ENCODE measurements around the gene GTF3A.
"Not testable (repeated sequence)": the region's sequence is repeated elsewhere in the genome, so short reads cannot be mapped to it uniquely, and the experiment has no call there.

The GTF3A gene

GRCh38 chr13:27391471-27391870 is 32.9 kb upstream of the GTF3A start:
- Histone ChIP-seq H3K27me3 (ENCODE audit: low read depth, low read length) (no peaks in the 10 kb centered on the region), H3K9me3 (ENCODE audit: control insufficient read depth in 1 of 2, low read length in 2 of 2) (no peaks in the 10 kb centered on the region), H3K4me1 (ENCODE audit: control insufficient read depth in 1 of 2, insufficient read depth in 2 of 2, low read length in 2 of 2) (no peaks in the 10 kb centered on the region), H3K4me3 (ENCODE audit: low read depth in 1 of 2, low read length in 2 of 2) (no peak overlapping the region), H3K36me3 (ENCODE audit: control insufficient read depth in 1 of 2, insufficient read depth in 2 of 2, low read length in 2 of 2) (no peaks in the 10 kb centered on the region), H3K27ac (ENCODE audit: low read length) (no peak overlapping the region)

- Histone ChIP-seq H3K36me3 (ENCODE audit: control insufficient read depth in 1 of 2, insufficient read depth in 2 of 2, low read length in 2 of 2) (no peaks in the 10 kb centered on the region), H3K27me3 (ENCODE audit: low read depth, low read length) (no peaks in the 10 kb centered on the region), H3K4me1 (ENCODE audit: control insufficient read depth in 1 of 2, insufficient read depth in 2 of 2, low read length in 2 of 2) (no peaks in the 10 kb centered on the region), H3K4me3 (ENCODE audit: low read depth in 1 of 2, low read length in 2 of 2) (no peak overlapping the region), H3K9me3 (ENCODE audit: control insufficient read depth in 1 of 2, low read length in 2 of 2) (no peaks in the 10 kb centered on the region), H3K27ac (ENCODE audit: low read length) (no peak overlapping the region)
These were observed 31.3 kb upstream of the GTF3A start for GRCh38 chr13:27393101-27393500.

- Histone ChIP-seq H3K4me3 (ENCODE audit: low read depth in 1 of 2, low read length in 2 of 2) (no peak overlapping the region), H3K27ac (ENCODE audit: low read length) (no peak overlapping the region), H3K36me3 (ENCODE audit: control insufficient read depth in 1 of 2, insufficient read depth in 2 of 2, low read length in 2 of 2) (no peaks in the 10 kb centered on the region), H3K27me3 (ENCODE audit: low read depth, low read length) (no peaks in the 10 kb centered on the region), H3K4me1 (ENCODE audit: control insufficient read depth in 1 of 2, insufficient read depth in 2 of 2, low read length in 2 of 2) (no peaks in the 10 kb centered on the region), H3K9me3 (ENCODE audit: control insufficient read depth in 1 of 2, low read length in 2 of 2) (no peaks in the 10 kb centered on the region)
These were observed 29.4 kb upstream of the GTF3A start for GRCh38 chr13:27395007-27395510.

- H3K4me3 ChIP-seq (ENCODE audit: low read depth in 1 of 2, low read length in 2 of 2) = no peak overlapping the region
- no peaks in the 10 kb centered on the region for H3K9me3 ChIP-seq (ENCODE audit: control insufficient read depth in 1 of 2, low read length in 2 of 2)
- no peaks in the 10 kb centered on the region for H3K27me3 ChIP-seq (ENCODE audit: low read depth, low read length)
- H3K36me3 ChIP-seq (ENCODE audit: control insufficient read depth in 1 of 2, insufficient read depth in 2 of 2, low read length in 2 of 2) = no peaks in the 10 kb centered on the region
- H3K27ac ChIP-seq (ENCODE audit: low read length) = no peak overlapping the region
- H3K4me1 ChIP-seq (ENCODE audit: control insufficient read depth in 1 of 2, insufficient read depth in 2 of 2, low read length in 2 of 2) = no peaks in the 10 kb centered on the region
These were observed 28.1 kb upstream of the GTF3A start for GRCh38 chr13:27396252-27396846.

GRCh38 chr13:27398360-27398759 is 26.1 kb upstream of the GTF3A start:
- H3K9me3 ChIP-seq (ENCODE audit: control insufficient read depth in 1 of 2, low read length in 2 of 2) = no peaks in the 10 kb centered on the region
- H3K36me3 ChIP-seq (ENCODE audit: control insufficient read depth in 1 of 2, insufficient read depth in 2 of 2, low read length in 2 of 2) = no peaks in the 10 kb centered on the region
- peaks cover 0 to 8% of the 10 kb centered on the region in 2 donors for H3K4me1 ChIP-seq (ENCODE audit: control insufficient read depth in 1 of 2, insufficient read depth in 2 of 2, low read length in 2 of 2)
- no peaks in the 10 kb centered on the region for H3K27me3 ChIP-seq (ENCODE audit: low read depth, low read length)
- H3K27ac ChIP-seq (ENCODE audit: low read length) = no peak overlapping the region
- no peak overlapping the region for H3K4me3 ChIP-seq (ENCODE audit: low read depth in 1 of 2, low read length in 2 of 2)

- not testable (repeated sequence) for H3K27ac ChIP-seq (ENCODE audit: low read length)
These were observed 24.0 kb upstream of the GTF3A start for GRCh38 chr13:27400405-27400804.

GRCh38 chr13:27401210-27401609 is 23.2 kb upstream of the GTF3A start:
- Histone ChIP-seq H3K27me3 (ENCODE audit: low read depth, low read length) (no peaks in the 10 kb centered on the region), H3K27ac (ENCODE audit: low read length) (no peak overlapping the region), H3K4me1 (ENCODE audit: control insufficient read depth in 1 of 2, insufficient read depth in 2 of 2, low read length in 2 of 2) (peaks cover 0 to 11% of the 10 kb centered on the region in 2 donors)

More at GRCh38 chr13:27400405-27400804, 24.0 kb upstream of the GTF3A start:
- H3K4me1 ChIP-seq (ENCODE audit: control insufficient read depth in 1 of 2, insufficient read depth in 2 of 2, low read length in 2 of 2) = peaks cover 0 to 11% of the 10 kb centered on the region in 2 donors
- not testable (repeated sequence) for H3K9me3 ChIP-seq (ENCODE audit: control insufficient read depth in 1 of 2, low read length in 2 of 2); H3K27me3 ChIP-seq (ENCODE audit: low read depth, low read length); H3K4me3 ChIP-seq (ENCODE audit: low read depth in 1 of 2, low read length in 2 of 2); H3K36me3 ChIP-seq (ENCODE audit: control insufficient read depth in 1 of 2, insufficient read depth in 2 of 2, low read length in 2 of 2)

GRCh38 chr13:27403203-27403678 is 21.2 kb upstream of the GTF3A start:
- no peaks in the 10 kb centered on the region for H3K36me3 ChIP-seq (ENCODE audit: control insufficient read depth in 1 of 2, insufficient read depth in 2 of 2, low read length in 2 of 2)
- no peak overlapping the region for H3K4me3 ChIP-seq (ENCODE audit: low read depth in 1 of 2, low read length in 2 of 2)
- no peaks in the 10 kb centered on the region for H3K9me3 ChIP-seq (ENCODE audit: control insufficient read depth in 1 of 2, low read length in 2 of 2)
- H3K4me1 ChIP-seq (ENCODE audit: control insufficient read depth in 1 of 2, insufficient read depth in 2 of 2, low read length in 2 of 2) = peaks cover 0 to 11% of the 10 kb centered on the region in 2 donors
- H3K27me3 ChIP-seq (ENCODE audit: low read depth, low read length) = no peaks in the 10 kb centered on the region
- peak overlapping the region; percentile 64 for H3K27ac ChIP-seq (ENCODE audit: low read length)

More at GRCh38 chr13:27401210-27401609, 23.2 kb upstream of the GTF3A start:
- Histone ChIP-seq H3K9me3 (ENCODE audit: control insufficient read depth in 1 of 2, low read length in 2 of 2) (no peaks in the 10 kb centered on the region), H3K4me3 (ENCODE audit: low read depth in 1 of 2, low read length in 2 of 2) (no peak overlapping the region), H3K36me3 (ENCODE audit: control insufficient read depth in 1 of 2, insufficient read depth in 2 of 2, low read length in 2 of 2) (no peaks in the 10 kb centered on the region)

- H3K27ac ChIP-seq (ENCODE audit: low read length) = peak overlapping the region; percentile 64
- H3K9me3 ChIP-seq (ENCODE audit: control insufficient read depth in 1 of 2, low read length in 2 of 2) = no peaks in the 10 kb centered on the region
- peaks cover 0 to 11% of the 10 kb centered on the region in 2 donors for H3K4me1 ChIP-seq (ENCODE audit: control insufficient read depth in 1 of 2, insufficient read depth in 2 of 2, low read length in 2 of 2)
- H3K36me3 ChIP-seq (ENCODE audit: control insufficient read depth in 1 of 2, insufficient read depth in 2 of 2, low read length in 2 of 2) = no peaks in the 10 kb centered on the region
- H3K4me3 ChIP-seq (ENCODE audit: low read depth in 1 of 2, low read length in 2 of 2) = no peak overlapping the region
- no peaks in the 10 kb centered on the region for H3K27me3 ChIP-seq (ENCODE audit: low read depth, low read length)
These were observed 20.6 kb upstream of the GTF3A start for GRCh38 chr13:27403727-27404385.

- Histone ChIP-seq H3K4me3 (ENCODE audit: low read depth in 1 of 2, low read length in 2 of 2) (no peak overlapping the region), H3K4me1 (ENCODE audit: control insufficient read depth in 1 of 2, insufficient read depth in 2 of 2, low read length in 2 of 2) (peaks cover 0 to 11% of the 10 kb centered on the region in 2 donors), H3K27me3 (ENCODE audit: low read depth, low read length) (no peaks in the 10 kb centered on the region), H3K9me3 (ENCODE audit: control insufficient read depth in 1 of 2, low read length in 2 of 2) (no peaks in the 10 kb centered on the region), H3K36me3 (ENCODE audit: control insufficient read depth in 1 of 2, insufficient read depth in 2 of 2, low read length in 2 of 2) (no peaks in the 10 kb centered on the region), H3K27ac (ENCODE audit: low read length) (peak overlapping the region; percentile 64)
These were observed 19.7 kb upstream of the GTF3A start for GRCh38 chr13:27404680-27405079.

- no peak overlapping the region for H3K27ac ChIP-seq (ENCODE audit: low read length)
- H3K4me3 ChIP-seq (ENCODE audit: low read depth in 1 of 2, low read length in 2 of 2) = no peak overlapping the region
- no peaks in the 10 kb centered on the region for H3K36me3 ChIP-seq (ENCODE audit: control insufficient read depth in 1 of 2, insufficient read depth in 2 of 2, low read length in 2 of 2)
- H3K27me3 ChIP-seq (ENCODE audit: low read depth, low read length) = no peaks in the 10 kb centered on the region
- H3K9me3 ChIP-seq (ENCODE audit: control insufficient read depth in 1 of 2, low read length in 2 of 2) = no peaks in the 10 kb centered on the region
- H3K4me1 ChIP-seq (ENCODE audit: control insufficient read depth in 1 of 2, insufficient read depth in 2 of 2, low read length in 2 of 2) = peaks cover 0 to 11% of the 10 kb centered on the region in 2 donors
These were observed 18.8 kb upstream of the GTF3A start for GRCh38 chr13:27405546-27406134.

Measured in muscle layer of duodenum (tissue), 2 donors.